NCI-H1105 treated with DMSO at 0.1 percent for 48 hours (cell line): ENCODE data around the gene STC2.
"Not testable (repeated sequence)": the region's sequence is repeated elsewhere in the genome, so short reads cannot be mapped to it uniquely, and the experiment has no call there.

Experiments used
- DNase-seq: peaks from one replicate; lab custom pipeline; 2025; lab: John Stamatoyannopoulos, UW

Gene STC2, protein sequence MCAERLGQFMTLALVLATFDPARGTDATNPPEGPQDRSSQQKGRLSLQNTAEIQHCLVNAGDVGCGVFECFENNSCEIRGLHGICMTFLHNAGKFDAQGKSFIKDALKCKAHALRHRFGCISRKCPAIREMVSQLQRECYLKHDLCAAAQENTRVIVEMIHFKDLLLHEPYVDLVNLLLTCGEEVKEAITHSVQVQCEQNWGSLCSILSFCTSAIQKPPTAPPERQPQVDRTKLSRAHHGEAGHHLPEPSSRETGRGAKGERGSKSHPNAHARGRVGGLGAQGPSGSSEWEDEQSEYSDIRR

DNA sequence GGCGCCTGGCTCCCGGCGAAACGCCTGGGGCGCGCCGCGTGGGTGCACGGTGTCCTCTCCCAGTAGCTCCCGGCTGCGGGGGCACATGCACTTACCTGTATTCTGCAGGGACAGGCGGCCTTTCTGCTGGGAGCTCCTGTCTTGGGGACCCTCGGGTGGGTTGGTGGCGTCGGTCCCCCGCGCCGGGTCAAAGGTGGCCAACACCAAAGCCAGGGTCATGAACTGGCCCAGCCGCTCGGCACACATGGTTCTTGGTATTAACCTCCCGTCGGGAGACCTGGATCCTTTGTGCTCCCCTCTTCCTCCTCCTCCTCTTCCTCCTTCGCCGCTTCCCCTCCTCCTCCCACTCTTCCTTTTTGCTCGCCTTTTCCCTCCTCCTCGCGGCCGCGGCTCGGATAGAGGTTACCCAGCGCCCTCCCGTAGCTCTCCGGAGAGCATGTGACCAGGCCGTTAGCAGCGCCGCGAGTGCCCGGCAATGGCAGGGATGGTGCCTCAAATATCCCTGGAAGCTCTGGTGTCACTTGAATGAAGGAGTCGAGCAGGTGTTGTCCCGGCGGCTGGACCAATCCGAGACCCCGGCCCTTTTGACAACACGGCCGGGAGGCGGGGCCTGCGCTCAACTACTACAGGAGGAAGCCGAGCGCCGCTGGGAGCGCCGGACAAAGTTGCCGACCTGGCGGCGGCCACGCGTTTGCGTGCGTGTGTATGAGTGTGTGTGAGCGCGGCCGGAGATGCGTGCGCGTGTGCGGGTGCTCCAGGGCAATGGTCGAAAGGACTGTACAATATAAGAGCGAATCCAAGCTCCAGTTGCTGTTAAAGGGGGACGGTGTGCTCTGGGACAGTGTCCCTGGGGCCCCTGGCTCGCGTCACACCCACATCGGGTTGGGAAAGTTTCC, at the start of gene STC2:
TSS of gene STC2 (minus strand) at position 467 of the 896 bp plus-strand sequence. CDS start at position 246, 221 bp downstream.
- DNase-seq: peak; percentile 81

GRCh38 chr5:173371400-173371799, 43.2 kb upstream of the STC2 start:
- DNase-seq: no peak

DNA sequence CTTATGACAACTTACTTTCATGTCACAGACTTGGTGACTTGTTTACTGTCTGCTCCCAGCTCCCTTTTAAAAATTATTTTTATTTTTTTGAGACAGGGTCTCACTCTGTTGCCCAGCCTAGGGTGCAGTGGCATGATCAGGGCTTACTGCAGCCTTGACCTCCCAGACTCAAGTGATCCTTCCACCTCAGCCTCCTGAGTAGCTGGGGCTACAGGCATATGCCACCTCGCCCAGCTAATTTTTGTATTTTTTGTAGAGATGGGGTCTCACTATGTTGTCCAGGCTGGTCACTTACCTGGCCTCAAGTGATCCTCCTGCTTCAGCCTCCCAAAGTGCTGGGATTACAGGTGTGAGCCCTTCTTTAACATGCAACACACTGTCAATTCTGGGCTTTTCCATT, 35.2 kb upstream of the STC2 start:
- DNase-seq: not testable (repeated sequence)

DNA sequence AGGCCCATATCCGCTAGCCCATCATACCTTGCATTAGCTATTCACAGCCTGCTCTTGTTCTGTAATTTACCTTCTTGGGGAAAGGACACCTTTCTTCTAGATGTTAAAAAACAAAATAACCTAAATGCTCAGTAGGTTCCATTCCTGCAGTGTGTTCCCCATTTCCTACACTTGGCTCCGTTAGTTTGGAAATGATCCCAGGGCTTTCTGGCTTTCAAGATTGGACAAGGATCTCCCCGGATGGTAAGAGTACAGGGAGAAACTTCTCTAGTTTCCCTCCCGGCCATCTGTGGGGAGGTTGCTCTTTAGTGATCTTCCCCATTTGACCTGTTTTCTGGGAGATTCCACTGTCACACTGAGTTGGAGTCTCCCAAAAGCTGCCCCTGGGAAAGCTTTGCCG, 27.3 kb upstream of the STC2 start:
- DNase-seq: no peak

DNA sequence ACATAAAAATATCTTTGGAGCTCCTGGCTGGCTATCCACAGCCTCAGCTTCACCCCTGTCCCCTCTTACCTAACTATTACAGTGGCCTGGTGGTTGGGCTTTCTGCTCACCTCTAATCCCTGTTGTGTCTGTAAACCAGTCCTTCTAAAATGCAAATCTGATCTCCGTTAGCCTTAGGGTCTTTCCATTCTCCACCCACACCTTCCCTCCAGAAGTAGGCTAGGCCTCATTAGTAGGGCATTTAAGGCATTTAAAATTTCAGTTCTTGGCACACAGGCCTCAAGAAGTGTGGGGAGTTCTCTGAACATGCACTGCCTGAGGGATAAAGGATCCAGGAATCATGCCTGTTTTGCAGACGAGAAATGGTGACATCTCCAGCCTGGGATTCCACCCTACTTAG, 26.4 kb upstream of the STC2 start:
- no peak for DNase-seq

DNA sequence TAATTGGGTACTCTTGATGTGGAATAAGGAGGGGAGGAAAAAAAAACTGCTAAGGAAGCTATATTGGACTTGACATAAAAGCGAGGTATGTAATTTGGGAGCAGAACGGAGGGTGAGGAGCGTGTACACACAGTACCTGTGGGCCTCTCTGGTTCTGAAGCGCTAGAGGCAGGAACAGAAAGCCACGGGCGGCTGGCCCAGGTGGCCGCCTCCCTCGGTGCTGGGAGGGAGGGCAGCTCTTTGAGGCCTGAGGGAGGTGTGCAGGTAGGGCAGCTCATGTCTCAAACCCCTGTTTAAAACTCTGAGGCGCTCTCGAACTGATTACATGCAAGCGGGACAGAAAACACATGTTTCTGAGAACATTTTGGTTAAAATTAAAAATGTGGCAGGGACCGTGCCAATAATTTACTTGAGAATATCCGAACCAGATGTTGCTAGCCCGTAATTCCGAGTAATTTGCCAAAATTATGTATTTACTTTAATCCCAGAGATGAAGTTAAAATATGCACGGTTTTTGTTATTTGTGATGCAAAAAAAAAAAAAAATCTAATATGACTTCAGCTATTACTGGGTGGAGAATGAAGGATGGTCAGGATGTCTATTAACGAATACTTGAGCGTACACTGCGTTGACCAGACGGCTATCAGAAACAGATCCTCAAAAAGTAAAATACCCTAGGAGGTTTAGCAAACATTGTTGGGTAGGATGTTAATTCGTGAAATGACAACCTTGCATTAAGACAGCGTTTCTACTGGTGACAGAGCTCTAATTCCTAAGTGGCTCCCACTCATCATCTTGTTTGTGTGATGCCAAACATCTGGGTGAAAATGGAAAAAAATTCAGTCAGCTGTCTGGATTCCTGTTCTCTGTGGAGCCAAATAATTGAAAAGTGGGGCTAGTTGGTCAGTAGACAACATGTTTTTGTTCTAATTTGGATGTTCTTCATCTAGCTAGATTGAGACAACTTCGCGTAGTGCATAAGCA, 24.4 kb upstream of the STC2 start:
- DNase-seq: no peak

DNA sequence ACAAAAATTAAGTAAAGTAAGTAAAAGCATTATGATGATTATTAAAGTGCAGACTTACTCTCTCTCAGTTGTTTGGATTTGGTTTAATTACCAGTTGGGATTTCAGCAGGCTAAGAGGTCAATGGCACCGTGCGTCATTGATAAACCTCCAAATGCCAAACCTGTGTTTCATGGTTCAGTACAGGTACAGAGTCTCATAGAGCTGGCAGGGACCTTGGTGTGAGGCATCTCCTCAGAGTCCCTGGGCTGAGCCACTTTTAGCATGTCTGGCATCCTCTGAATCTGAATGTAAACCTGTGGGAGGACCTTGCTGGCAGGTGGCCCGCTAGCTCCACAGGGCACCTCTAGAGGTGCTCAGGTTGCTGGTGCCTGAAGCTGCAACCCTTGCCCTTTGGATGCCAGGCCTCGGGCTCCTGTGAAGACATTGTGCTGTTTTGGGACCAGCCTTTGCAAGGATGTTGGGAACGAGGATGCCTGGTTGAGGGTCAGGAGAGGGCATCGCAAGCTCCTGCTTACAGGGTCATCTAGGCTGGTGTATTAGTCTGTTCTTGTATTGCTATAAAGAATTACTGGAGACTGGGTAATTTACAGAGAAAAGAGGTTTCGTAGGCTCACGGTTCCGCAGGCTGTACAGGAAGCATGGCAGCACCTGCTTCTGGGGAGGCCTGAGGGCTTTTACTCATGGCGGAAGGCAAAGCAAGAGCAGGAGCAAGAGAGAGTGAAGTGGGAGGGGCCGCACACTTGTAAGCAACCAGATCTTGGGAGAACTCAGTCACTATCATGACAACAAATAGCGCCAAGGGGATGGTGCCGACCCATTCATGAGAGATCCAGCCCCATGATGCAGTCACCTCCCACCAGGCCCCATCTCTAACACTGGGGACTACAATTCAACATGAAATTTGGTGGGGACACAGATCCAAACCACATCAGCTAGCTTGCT, 14.9 kb upstream of the STC2 start:
- no peak for DNase-seq

DNA sequence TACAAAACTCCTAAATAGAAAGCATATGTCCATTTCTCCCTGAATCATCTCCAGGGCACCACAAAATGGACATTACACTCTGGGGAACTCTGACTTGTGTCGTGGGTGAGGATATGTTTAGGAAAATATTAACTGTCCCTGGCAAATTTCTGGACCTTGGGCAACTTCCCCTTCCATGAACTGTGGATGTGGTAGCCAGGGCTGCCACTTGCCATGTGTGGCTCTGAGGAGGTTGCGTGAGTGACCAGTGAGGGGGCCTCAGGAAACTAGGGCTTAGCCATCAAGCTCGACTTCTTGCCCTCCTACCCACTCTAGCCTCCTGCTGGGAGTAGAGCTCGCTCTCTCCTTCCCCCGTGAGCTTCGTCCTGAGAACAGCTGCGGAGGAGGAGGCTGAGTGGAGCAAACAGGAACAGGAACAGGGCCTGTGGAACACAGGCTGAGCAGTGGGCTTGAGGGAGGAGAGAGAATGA, 13.8 kb upstream of the STC2 start:
- no peak for DNase-seq

- DNase-seq: no peak
These were observed 12.8 kb upstream of the STC2 start for GRCh38 chr5:173340984-173341383.

- DNase-seq: no peak
These were observed 12.2 kb upstream of the STC2 start for GRCh38 chr5:173340451-173340850.

GRCh38 chr5:173339286-173339685, 11.1 kb upstream of the STC2 start:
- no peak for DNase-seq

DNA sequence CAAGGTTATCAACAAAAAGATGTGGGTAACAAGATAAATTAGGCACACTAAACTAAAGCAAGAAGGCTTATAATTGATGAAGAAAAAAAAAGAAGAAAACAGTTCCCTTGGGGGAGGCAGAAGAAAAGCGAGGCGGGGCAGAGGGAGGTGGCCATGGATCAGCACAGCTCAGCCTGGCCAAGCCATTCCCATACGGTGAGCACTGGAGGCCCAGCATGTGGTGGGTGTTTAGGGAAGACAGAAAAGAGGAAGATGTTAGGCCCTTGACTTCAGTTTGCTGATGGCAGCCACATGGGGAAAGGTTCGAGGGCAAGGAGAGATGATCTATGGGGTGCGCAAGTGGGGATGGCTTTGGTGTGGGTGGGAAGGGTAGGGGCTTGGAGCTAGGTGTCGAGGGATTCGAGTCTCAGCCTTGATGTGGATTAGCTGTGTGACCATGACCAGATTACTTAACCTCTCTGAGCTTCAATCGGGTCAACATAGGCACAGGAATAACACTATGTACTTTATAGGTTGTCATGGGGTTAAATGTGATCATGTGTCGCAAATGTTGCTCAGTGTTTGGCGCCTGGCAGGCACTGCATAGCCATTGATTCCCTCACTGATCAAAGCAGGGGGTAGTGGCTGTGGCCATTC, 10.3 kb upstream of the STC2 start:
- no peak for DNase-seq

DNA sequence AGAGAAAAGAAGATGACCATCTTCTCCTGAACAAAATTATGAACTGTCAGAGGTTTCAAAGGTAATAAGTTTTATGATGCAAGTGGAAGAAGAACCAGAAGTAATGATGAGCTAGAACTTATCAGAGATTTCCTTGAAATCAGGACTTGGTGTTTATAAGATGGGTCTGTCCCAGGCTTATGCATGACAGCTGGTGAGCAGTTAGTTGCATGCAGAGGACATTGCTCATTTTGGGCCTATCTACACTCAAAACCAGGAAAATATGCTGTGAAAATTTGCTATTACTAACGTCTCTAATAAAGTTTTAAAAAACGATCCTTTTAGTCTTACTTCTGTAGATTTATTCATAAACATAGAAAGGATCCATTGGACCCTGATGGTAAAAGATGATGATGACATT, 6.6 kb upstream of the STC2 start:
- no peak for DNase-seq

DNA sequence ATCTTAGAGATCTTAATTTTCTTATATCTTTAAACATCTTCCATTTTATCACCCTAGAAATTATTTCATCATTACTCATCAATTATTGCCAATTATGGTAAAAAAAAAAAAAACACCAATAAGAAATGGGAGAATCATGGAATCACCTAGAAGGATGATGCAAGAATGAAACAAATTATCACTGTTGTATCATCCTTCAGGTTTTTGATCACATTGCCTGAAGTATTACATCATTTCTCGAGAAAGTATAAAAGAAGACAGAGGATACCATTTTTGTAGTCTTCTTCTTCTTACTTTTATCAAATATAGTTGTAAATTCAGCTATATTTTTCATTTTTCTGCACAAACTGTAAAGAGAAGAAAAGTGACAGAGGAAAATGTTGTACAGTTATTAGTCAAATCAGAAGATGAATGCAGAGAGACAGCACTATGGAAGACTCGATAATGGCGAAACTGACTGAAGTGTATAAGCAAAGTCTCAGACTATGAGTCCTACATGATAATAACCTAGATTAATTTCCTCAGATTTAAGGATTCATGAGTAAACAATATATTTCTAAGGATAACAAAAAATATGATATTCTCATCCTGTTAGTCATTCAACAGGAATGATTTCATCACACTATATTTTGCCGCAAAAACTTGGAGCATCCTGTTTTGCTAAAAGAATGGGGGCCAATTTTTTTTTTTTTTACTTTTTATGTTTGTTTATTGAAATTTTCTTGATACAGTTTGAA, 5.9 kb upstream of the STC2 start:
- DNase-seq: no peak

DNA sequence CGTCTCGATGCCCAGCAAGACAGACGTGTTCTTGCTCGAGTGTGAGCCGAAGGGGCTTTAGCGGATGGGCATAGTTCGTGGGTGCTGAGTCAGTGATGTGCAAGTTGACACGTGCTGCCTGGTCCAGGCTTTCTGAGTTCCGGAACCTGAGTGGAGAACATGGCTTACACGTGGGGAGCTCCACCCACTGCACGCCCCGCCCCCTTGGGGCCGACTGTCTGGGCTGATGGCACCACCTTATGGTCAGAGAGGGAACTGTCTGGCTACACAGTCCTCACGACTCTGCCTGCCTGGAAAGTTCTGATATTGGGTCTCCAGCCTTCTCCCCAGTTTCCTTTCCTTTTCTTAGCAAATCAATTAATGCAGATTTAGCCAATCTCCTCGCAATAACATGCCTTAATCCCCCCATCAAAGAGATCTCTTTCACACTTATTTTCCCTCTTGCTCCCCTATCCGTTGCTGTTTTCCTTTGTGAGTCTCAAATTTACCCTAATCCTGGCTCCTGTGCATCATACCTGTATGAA, 3.8 kb upstream of the STC2 start:
- peak; percentile 52 for DNase-seq

GRCh38 chr5:173331287-173331686, 3.1 kb upstream of the STC2 start:
- DNase-seq: no peak

DNA sequence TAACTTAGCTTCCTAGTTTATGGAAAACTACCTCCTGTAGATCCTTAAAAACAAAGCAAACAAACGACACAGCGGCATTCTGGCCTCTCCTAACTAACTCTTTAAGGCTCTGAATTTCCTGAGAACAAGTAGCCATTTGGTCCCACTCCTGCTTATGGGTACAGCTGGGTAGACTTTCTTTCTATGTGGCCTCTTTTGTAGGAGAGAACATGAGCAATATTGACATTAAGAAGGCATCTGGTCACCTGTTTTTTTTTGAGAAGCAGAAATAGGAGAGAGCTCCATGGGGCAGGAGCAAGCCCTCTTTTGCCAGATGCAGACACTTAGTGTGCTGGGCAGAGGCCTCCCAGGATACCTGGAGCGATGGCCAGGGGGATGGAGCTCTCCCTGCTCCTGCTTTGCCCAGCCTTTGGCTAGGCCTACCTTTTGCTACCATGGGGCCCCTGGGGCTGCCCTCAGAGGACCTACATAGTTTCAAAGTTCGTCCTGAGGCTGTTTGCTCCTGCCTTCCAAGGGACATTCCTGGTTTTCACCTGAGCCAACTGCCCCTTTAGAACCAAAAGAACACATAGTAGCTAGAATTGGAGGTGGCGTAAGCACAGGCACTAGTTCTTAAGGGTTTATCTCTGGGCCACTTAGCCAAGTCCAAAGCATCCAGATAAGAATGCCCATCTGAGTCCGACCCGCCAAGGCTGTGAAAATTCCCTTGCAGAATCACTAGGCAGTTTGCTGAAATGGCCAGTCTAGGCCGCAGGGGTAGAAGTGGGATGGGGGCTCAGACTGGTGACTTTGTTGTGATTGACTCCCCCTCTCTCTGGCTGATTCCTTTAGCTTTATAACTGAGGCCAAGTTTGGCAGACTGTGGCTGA, 2.4 kb upstream of the STC2 start:
- no peak for DNase-seq
